T-helper 1 cell (primary cell): ENCODE results near the gene BTBD17.

Experiments
- DNase-seq, 5 donors: peaks; one replicate each; pipeline ENCODE4 v3.0.0-alpha.2; 2012 to 2020

Gene BTBD17

GRCh38 chr17:74358697-74359096 is 3.0 kb downstream of the BTBD17 start:
- no peak for DNase-seq

- DNase-seq, result no peak
Observed at GRCh38 chr17:74357466-74357809, 4.2 kb downstream of the BTBD17 start.

- DNase-seq, result peak in 1 of 5 donors; percentile 17
Observed at GRCh38 chr17:74356646-74357465, 4.8 kb downstream of the BTBD17 start.

GRCh38 chr17:74355065-74355464 is 6.6 kb downstream of the BTBD17 start:
- DNase-seq, result no peak

GRCh38 chr17:74354561-74354960 is 7.1 kb downstream of the BTBD17 start:
- DNase-seq, result no peak

GRCh38 chr17:74354123-74354522 is 7.5 kb downstream of the BTBD17 start:
- peak in 3 of 5 donors; percentile 30 to 65 (median 34) for DNase-seq

- DNase-seq, result no peak
Observed at GRCh38 chr17:74353446-74354060, 8.1 kb downstream of the BTBD17 start.

- DNase-seq, result peak in 1 of 5 donors; percentile 23
Observed at GRCh38 chr17:74351552-74352210, 10.0 kb downstream of the BTBD17 start.

- no peak for DNase-seq
Observed at GRCh38 chr17:74350486-74350885, 11.2 kb downstream of the BTBD17 start.

GRCh38 chr17:74349120-74349519 is 12.5 kb downstream of the BTBD17 start:
- DNase-seq, result no peak

GRCh38 chr17:74347646-74348045 is 14.0 kb downstream of the BTBD17 start:
- DNase-seq, result no peak

GRCh38 chr17:74345433-74346241 is 16.0 kb downstream of the BTBD17 start:
- DNase-seq, result no peak

- DNase-seq, result no peak
Observed at GRCh38 chr17:74344658-74345057, 17.0 kb downstream of the BTBD17 start.

GRCh38 chr17:74343526-74344284 is 18.0 kb downstream of the BTBD17 start:
- DNase-seq, result no peak

GRCh38 chr17:74343121-74343520 is 18.5 kb downstream of the BTBD17 start:
- DNase-seq, result no peak

GRCh38 chr17:74342224-74342623 is 19.4 kb downstream of the BTBD17 start:
- no peak for DNase-seq

- DNase-seq, result no peak
Observed at GRCh38 chr17:74340470-74341023, 21.1 kb downstream of the BTBD17 start.

- DNase-seq, result no peak
Observed at GRCh38 chr17:74339537-74340195, 22.0 kb downstream of the BTBD17 start.

- DNase-seq, result no peak
Observed at GRCh38 chr17:74337834-74338500, 23.7 kb downstream of the BTBD17 start.

- DNase-seq, result no peak
Observed at GRCh38 chr17:74336307-74336706, 25.4 kb downstream of the BTBD17 start.
